Smooth muscle cell (in vitro differentiated cells): Measurements from ENCODE around the gene OSBPL2. TPM values are rescaled to one million over a fixed set of nuclear protein-coding genes. Genes with fewer than 3 reads are reported as not detected.

Experiments used
- DNase-seq: peaks from one replicate; lab custom pipeline; 2025; ENCODE audit not compliant: unreplicated experiment; lab: John Stamatoyannopoulos, UW
- H2AFZ ChIP-seq: fragments of 200-600 bp; sonication (generic); 2 replicates; pipeline ENCODE4 v1.6.0; 2016; ENCODE audit warnings: antibody characterized with exemption, low read depth, mild to moderate bottlenecking
- H3F3A ChIP-seq: fragments of 200-600 bp; sonication (generic); 2 replicates; pipeline ENCODE4 v1.6.0; 2017; ENCODE audit warnings: antibody characterized with exemption, low read depth
- H3K27ac ChIP-seq: fragments of 200-600 bp; sonication (generic); 2 replicates; pipeline ENCODE4 v1.5.1; 2016; ENCODE audit warnings: low read depth, mild to moderate bottlenecking
- H3K27me3 ChIP-seq: fragments of 200-600 bp; sonication (generic); 2 replicates; pipeline ENCODE4 v1.6.1; 2016; ENCODE audit warnings: low read depth, mild to moderate bottlenecking
- H3K36me3 ChIP-seq: fragments of 200-600 bp; sonication (generic); 2 replicates; pipeline ENCODE4 v1.5.1; 2016; ENCODE audit warnings: low read depth
- H3K4me1 ChIP-seq: fragments of 200-600 bp; sonication (generic); 2 replicates; pipeline ENCODE4 v1.5.1; 2016; ENCODE audit warnings: low read depth
- H3K4me2 ChIP-seq: fragments of 200-600 bp; sonication (generic); 2 replicates; pipeline ENCODE4 v1.6.0; 2016; ENCODE audit warnings: mild to moderate bottlenecking
- H3K4me3 ChIP-seq: fragments of 200-600 bp; sonication (generic); 2 replicates; pipeline ENCODE4 v1.5.1; 2016; ENCODE audit warnings: mild to moderate bottlenecking
- H3K79me2 ChIP-seq: fragments of 200-600 bp; sonication (generic); 2 replicates; pipeline ENCODE4 v1.6.0; 2016; ENCODE audit warnings: low read depth, mild to moderate bottlenecking
- H3K9ac ChIP-seq: fragments of 200-600 bp; sonication (generic); 2 replicates; pipeline ENCODE4 v1.6.0; 2016; ENCODE audit warnings: low read depth
- H3K9me3 ChIP-seq: fragments of 200-600 bp; sonication (generic); replicated peaks from 2 replicates; pipeline ENCODE4 v1.5.1; 2016; ENCODE audit warnings: low read depth
- H4K20me1 ChIP-seq: fragments of 200-600 bp; sonication (generic); 2 replicates; pipeline ENCODE4 v1.6.0; 2016; ENCODE audit warnings: low read depth
- WGBS: methylation state at CpG from one replicate; pipeline ENCODE4 v1.1.7; 2016; ENCODE audit warnings: low lambda C conversion rate; 5-methylcytosine and 5-hydroxymethylcytosine counted together
- polyA plus RNA-seq: library from polyadenylated mRNA; unstranded; fragments of >200 nt; fragmentation: Nextera tagmentation; extraction: Ambion mirVana; gene quantifications from 2 replicates; pipeline ENCODE4 v1.2.1, GENCODE V29; 2016
- total RNA-seq: library from RNA; depleted of rRNA; stranded (reverse); fragments of >200 nt; gene quantifications from 2 replicates; pipeline ENCODE4 v1.2.3, GENCODE V29; 2014
- TF ChIP-seq, protein P1 (sequence below): fragments of 200-600 bp; sonication (generic); IDR thresholded peaks from 2 replicates; pipeline ENCODE4 v1.5.1; 2017; ENCODE audit warnings: borderline replicate concordance, mild to moderate bottlenecking, antibody characterized with exemption; ENCODE audit not compliant: insufficient read depth, poor library complexity, severe bottlenecking

Gene OSBPL2
- total and polyA plus RNA-seq, 2 experiments from 2014 or later: 34.3 to 37.0 TPM

- no peak for DNase-seq
- TF ChIP-seq, protein P1, sequence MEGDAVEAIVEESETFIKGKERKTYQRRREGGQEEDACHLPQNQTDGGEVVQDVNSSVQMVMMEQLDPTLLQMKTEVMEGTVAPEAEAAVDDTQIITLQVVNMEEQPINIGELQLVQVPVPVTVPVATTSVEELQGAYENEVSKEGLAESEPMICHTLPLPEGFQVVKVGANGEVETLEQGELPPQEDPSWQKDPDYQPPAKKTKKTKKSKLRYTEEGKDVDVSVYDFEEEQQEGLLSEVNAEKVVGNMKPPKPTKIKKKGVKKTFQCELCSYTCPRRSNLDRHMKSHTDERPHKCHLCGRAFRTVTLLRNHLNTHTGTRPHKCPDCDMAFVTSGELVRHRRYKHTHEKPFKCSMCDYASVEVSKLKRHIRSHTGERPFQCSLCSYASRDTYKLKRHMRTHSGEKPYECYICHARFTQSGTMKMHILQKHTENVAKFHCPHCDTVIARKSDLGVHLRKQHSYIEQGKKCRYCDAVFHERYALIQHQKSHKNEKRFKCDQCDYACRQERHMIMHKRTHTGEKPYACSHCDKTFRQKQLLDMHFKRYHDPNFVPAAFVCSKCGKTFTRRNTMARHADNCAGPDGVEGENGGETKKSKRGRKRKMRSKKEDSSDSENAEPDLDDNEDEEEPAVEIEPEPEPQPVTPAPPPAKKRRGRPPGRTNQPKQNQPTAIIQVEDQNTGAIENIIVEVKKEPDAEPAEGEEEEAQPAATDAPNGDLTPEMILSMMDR: no peak
- no peaks in the 10 kb centered on the region for H3K4me1 ChIP-seq
- no peaks in the 10 kb centered on the region for H3K79me2 ChIP-seq
- no peak overlapping the region for H3K9ac ChIP-seq
- no peaks in the 10 kb centered on the region for H4K20me1 ChIP-seq
- no peaks in the 10 kb centered on the region for H3F3A ChIP-seq
- H3K27me3 ChIP-seq: peaks cover 13% of the 10 kb centered on the region
- no CpG with 5 or more reads among the region's 2 CpGs for WGBS
- no peaks in the 10 kb centered on the region for H3K9me3 ChIP-seq
- no peaks in the 10 kb centered on the region for H3K36me3 ChIP-seq
- no peak overlapping the region for H3K4me3 ChIP-seq
- H3K4me2 ChIP-seq: no peak overlapping the region
- no peak overlapping the region for H3K27ac ChIP-seq
- no peak overlapping the region for H2AFZ ChIP-seq
Observed at GRCh38 chr20:62230276-62230675, 8.0 kb upstream of the OSBPL2 start.

GRCh38 chr20:62230696-62231095 lies 7.6 kb upstream of the OSBPL2 start:
- 94% methylated on average over 10 of the region's 10 CpGs for WGBS
- Histone ChIP-seq H3K4me1 (no peaks in the 10 kb centered on the region), H3F3A (no peaks in the 10 kb centered on the region), H3K79me2 (no peaks in the 10 kb centered on the region), H3K4me3 (no peak overlapping the region), H3K4me2 (no peak overlapping the region), H2AFZ (no peak overlapping the region), H3K9ac (no peak overlapping the region), H4K20me1 (no peaks in the 10 kb centered on the region), H3K27me3 (peaks cover 9% of the 10 kb centered on the region), H3K36me3 (no peaks in the 10 kb centered on the region), H3K9me3 (no peaks in the 10 kb centered on the region), H3K27ac (no peak overlapping the region)
- no peak for DNase-seq
- TF ChIP-seq, protein P1: no peak

- Histone ChIP-seq H3K4me3 (no peak overlapping the region), H4K20me1 (no peaks in the 10 kb centered on the region), H3K79me2 (no peaks in the 10 kb centered on the region), H3K9me3 (no peaks in the 10 kb centered on the region), H3K4me2 (no peak overlapping the region), H2AFZ (no peak overlapping the region), H3K27ac (no peak overlapping the region), H3K36me3 (no peaks in the 10 kb centered on the region), H3K27me3 (peaks cover 3% of the 10 kb centered on the region), H3F3A (no peaks in the 10 kb centered on the region), H3K4me1 (peaks cover 3% of the 10 kb centered on the region), H3K9ac (no peak overlapping the region)
- TF ChIP-seq, protein P1: no peak
- WGBS: 74% methylated on average over 5 of the region's 6 CpGs
- no peak for DNase-seq
Observed at GRCh38 chr20:62231292-62231691, 7.0 kb upstream of the OSBPL2 start.

GRCh38 chr20:62232194-62232593 lies 6.1 kb upstream of the OSBPL2 start:
- peaks cover 9% of the 10 kb centered on the region for H3K4me1 ChIP-seq
- no peak overlapping the region for H3K4me3 ChIP-seq
- no peak overlapping the region for H2AFZ ChIP-seq
- H3K4me2 ChIP-seq: no peak overlapping the region
- no peaks in the 10 kb centered on the region for H4K20me1 ChIP-seq
- no peaks in the 10 kb centered on the region for H3K79me2 ChIP-seq
- H3K27me3 ChIP-seq: no peaks in the 10 kb centered on the region
- no peaks in the 10 kb centered on the region for H3K36me3 ChIP-seq
- TF ChIP-seq, protein P1: no peak
- no peaks in the 10 kb centered on the region for H3F3A ChIP-seq
- WGBS: 85% methylated on average over 7 of the region's 7 CpGs
- H3K9ac ChIP-seq: no peak overlapping the region
- no peak overlapping the region for H3K27ac ChIP-seq
- H3K9me3 ChIP-seq: no peaks in the 10 kb centered on the region
- DNase-seq: no peak
